ENCODE measurements around the gene LNPK. TPM values are rescaled to one million over a fixed set of nuclear protein-coding genes. Genes with fewer than 3 reads are reported as not detected.

The LNPK gene
- total RNA-seq, 2 experiments from 2014 or later: 18.0 to 38.3 TPM

DNA sequence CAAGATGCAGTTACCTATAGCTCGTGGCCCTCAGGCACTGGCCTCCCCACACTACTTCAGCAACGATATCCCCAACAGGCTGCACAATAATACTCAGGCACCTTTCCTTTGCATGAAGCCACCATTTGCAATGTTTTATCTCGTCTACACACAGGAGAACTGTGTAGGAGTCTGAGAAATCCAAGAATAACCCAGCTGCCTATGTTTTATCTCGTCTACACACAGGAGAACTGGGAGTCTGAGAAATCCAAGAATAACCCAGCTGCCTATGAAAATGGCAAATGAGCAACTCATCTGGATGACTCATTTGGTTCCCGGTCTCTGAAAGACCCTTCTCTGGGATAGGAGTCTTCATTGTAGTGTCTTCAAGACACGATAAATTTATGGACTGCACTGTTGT, 18.3 kb upstream of the LNPK start:
- CTCF ChIA-PET (ENCODE audit: unreplicated experiment): no interaction called here
- intact Hi-C loops (cut with micrococcal nuclease; ENCODE audit: unreplicated experiment): no loop called here
- no peak overlapping the region for H3K4me2 ChIP-seq (ENCODE audit: low read length)

DNA sequence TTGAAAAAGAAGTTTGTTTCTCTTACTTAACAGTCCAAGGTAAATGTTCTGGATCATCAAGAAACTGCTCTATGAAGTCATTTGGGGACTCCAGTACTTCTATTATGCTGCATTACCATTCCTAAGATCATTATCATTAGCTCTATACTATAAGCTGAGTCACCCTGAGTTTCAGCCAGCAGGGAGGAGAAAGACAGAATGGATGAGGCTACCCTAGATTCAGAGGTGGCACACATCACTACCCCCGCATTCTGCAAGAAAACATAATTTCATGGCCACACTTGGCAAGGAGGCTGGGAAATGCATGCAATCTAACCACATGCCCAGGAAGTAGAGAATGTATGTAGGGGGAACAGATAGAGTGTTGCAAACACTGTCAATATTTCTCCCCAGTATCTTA, 16.6 kb upstream of the LNPK start:
- H3K9me3 ChIP-seq (ENCODE audit: low read length): no peaks in the 10 kb centered on the region
- ChIA-PET CTCF (ENCODE audit: unreplicated experiment) (no interaction called here), POLR2A (no interaction called here)
- H2AFZ ChIP-seq (ENCODE audit: low read length): no peak overlapping the region
- H3K4me2 ChIP-seq (ENCODE audit: low read length): no peak overlapping the region
- H3K9me2 ChIP-seq (ENCODE audit: insufficient read depth, low read length): no peaks in the 10 kb centered on the region
- no peaks in the 10 kb centered on the region for H3K4me1 ChIP-seq (ENCODE audit: insufficient read depth, low read length, poor library complexity, severe bottlenecking)
- no peak overlapping the region for H3K4me3 ChIP-seq (ENCODE audit: low read depth, low read length, poor library complexity, severe bottlenecking)
- no peaks in the 10 kb centered on the region for H3K79me2 ChIP-seq (ENCODE audit: insufficient read depth, low read depth, low read length)
- no TSS peak for BruUV-seq (replicated peaks)
- no peak overlapping the region for H3K27ac ChIP-seq (ENCODE audit: low read depth, low read length, poor library complexity, severe bottlenecking)
- DNase-seq (ENCODE audit: low spot score): no peak
- no peaks in the 10 kb centered on the region for H4K20me1 ChIP-seq (ENCODE audit: insufficient read depth, low read length)
- H3K36me3 ChIP-seq (ENCODE audit: insufficient read depth, low read length): no peaks in the 10 kb centered on the region
- no peak for TF ChIP-seq CTCF (conservative IDR thresholded peaks at IDR 0.05; ENCODE audit: low read length)
- no peak for TF ChIP-seq EZH2phosphoT487 (IDR thresholded peaks at IDR 0.05; ENCODE audit: borderline replicate concordance, low read depth, low read length)
- intact Hi-C loops (cut with micrococcal nuclease; ENCODE audit: unreplicated experiment): no loop called here

More for the DNA sequence above, 18.3 kb upstream of the LNPK start:
- no peaks in the 10 kb centered on the region for H4K20me1 ChIP-seq (ENCODE audit: insufficient read depth, low read length)
- H3K27ac ChIP-seq (ENCODE audit: low read depth, low read length, poor library complexity, severe bottlenecking): no peak overlapping the region
- POLR2A ChIA-PET: no interaction called here
- H3K36me3 ChIP-seq (ENCODE audit: insufficient read depth, low read length): no peaks in the 10 kb centered on the region
- DNase-seq (ENCODE audit: low spot score): no peak
- H3K79me2 ChIP-seq (ENCODE audit: insufficient read depth, low read depth, low read length): no peaks in the 10 kb centered on the region
- H3K9me2 ChIP-seq (ENCODE audit: insufficient read depth, low read length): no peaks in the 10 kb centered on the region
- H3K9me3 ChIP-seq (ENCODE audit: low read length): no peaks in the 10 kb centered on the region
- no peaks in the 10 kb centered on the region for H3K4me1 ChIP-seq (ENCODE audit: insufficient read depth, low read length, poor library complexity, severe bottlenecking)
- no TSS peak for BruUV-seq (replicated peaks)
- TF ChIP-seq EZH2phosphoT487 (IDR thresholded peaks at IDR 0.05; ENCODE audit: borderline replicate concordance, low read depth, low read length): no peak
- no peak for TF ChIP-seq CTCF (conservative IDR thresholded peaks at IDR 0.05; ENCODE audit: low read length)
- no peak overlapping the region for H2AFZ ChIP-seq (ENCODE audit: low read length)
- H3K4me3 ChIP-seq (ENCODE audit: low read depth, low read length, poor library complexity, severe bottlenecking): no peak overlapping the region

- BruUV-seq (replicated peaks): no TSS peak
- Histone ChIP-seq H3K4me2 (ENCODE audit: low read length) (no peak overlapping the region), H3K27ac (ENCODE audit: low read depth, low read length, poor library complexity, severe bottlenecking) (no peak overlapping the region), H4K20me1 (ENCODE audit: insufficient read depth, low read length) (no peaks in the 10 kb centered on the region), H3K4me3 (ENCODE audit: low read depth, low read length, poor library complexity, severe bottlenecking) (no peak overlapping the region), H3K4me1 (ENCODE audit: insufficient read depth, low read length, poor library complexity, severe bottlenecking) (no peaks in the 10 kb centered on the region), H3K9me3 (ENCODE audit: low read length) (no peaks in the 10 kb centered on the region), H3K36me3 (ENCODE audit: insufficient read depth, low read length) (no peaks in the 10 kb centered on the region), H3K79me2 (ENCODE audit: insufficient read depth, low read depth, low read length) (no peaks in the 10 kb centered on the region), H3K9me2 (ENCODE audit: insufficient read depth, low read length) (no peaks in the 10 kb centered on the region), H2AFZ (ENCODE audit: low read length) (no peak overlapping the region)
- intact Hi-C loops (cut with micrococcal nuclease; ENCODE audit: unreplicated experiment): loop anchor here (10.0 kb wide), 2 partner anchors 255 to 825 kb away; partner anchors contain the start of genes ATP5MC3 and MTX2
- TF ChIP-seq EZH2phosphoT487 (IDR thresholded peaks at IDR 0.05; ENCODE audit: borderline replicate concordance, low read depth, low read length) (no peak), CTCF (conservative IDR thresholded peaks at IDR 0.05; ENCODE audit: low read length) (no peak)
- ChIA-PET POLR2A (no interaction called here), CTCF (ENCODE audit: unreplicated experiment) (no interaction called here)
- no peak for DNase-seq (ENCODE audit: low spot score)
Observed at GRCh38 chr2:176009445-176009844, 7.4 kb upstream of the LNPK start.

All from OCI-LY7 (cell line).